HS-5 (cell line): Measurements from ENCODE around the gene FAAP20.

Source experiments
- DNase-seq: peaks from one replicate; pipeline ENCODE4 v3.0.0-alpha.2; 2012; ENCODE audit warnings: low read depth

FAAP20 gene, protein sequence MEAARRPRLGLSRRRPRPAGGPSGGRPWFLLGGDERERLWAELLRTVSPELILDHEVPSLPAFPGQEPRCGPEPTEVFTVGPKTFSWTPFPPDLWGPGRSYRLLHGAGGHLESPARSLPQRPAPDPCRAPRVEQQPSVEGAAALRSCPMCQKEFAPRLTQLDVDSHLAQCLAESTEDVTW

GRCh38 chr1:2194319-2194897 lies at the start of gene FAAP20:
FAAP20 (minus strand) TSS chr1:2194772; CDS start chr1:2194749, 23 bp downstream.
- DNase-seq, result no peak

DNA sequence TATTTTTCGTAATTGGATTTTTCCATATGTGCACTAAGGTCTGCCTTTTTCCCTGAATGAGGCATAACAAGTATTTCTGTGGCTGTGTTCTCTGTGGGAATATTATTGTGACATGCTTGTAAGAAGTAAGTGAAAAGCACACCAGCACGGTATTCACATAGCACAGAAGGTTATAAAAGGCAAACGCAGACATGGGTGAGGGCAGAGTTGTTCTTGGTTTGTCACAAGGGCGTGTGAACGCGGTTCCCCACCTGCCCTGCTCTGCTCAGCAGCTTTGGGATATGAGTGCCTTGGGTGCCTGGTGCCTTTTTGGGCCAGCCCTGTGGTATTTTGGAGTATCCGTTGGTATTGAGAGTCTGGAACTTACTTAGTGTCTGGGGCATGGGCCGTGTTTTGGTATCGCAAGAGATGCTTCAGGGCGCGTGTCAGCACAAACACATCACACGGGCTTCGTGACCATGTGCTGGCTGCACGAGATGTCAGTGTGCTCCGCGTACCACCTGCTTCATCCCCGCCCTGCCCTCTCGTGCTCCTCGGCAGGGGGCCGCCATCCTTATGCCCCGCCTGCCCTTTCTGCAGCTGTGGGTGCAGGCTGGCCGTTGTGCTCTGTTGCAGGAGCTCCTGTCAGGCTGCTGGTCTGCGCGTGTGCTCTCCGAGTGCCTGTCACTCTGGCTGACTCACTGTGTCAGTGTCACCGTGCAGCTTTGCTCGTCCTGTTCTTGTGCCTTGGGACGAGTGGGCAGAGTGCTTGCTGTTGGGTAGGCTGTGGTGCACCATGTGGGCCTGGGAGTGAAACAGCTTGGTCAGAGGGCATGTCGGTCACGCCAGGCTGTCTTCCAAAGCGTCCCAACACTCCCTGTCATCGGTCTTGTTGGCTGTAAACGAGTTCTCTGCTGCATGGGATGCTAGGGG lies 48.5 kb upstream of the FAAP20 start:
- no peak for DNase-seq

GRCh38 chr1:2241820-2242219 lies 47.2 kb upstream of the FAAP20 start:
- no peak for DNase-seq

DNA sequence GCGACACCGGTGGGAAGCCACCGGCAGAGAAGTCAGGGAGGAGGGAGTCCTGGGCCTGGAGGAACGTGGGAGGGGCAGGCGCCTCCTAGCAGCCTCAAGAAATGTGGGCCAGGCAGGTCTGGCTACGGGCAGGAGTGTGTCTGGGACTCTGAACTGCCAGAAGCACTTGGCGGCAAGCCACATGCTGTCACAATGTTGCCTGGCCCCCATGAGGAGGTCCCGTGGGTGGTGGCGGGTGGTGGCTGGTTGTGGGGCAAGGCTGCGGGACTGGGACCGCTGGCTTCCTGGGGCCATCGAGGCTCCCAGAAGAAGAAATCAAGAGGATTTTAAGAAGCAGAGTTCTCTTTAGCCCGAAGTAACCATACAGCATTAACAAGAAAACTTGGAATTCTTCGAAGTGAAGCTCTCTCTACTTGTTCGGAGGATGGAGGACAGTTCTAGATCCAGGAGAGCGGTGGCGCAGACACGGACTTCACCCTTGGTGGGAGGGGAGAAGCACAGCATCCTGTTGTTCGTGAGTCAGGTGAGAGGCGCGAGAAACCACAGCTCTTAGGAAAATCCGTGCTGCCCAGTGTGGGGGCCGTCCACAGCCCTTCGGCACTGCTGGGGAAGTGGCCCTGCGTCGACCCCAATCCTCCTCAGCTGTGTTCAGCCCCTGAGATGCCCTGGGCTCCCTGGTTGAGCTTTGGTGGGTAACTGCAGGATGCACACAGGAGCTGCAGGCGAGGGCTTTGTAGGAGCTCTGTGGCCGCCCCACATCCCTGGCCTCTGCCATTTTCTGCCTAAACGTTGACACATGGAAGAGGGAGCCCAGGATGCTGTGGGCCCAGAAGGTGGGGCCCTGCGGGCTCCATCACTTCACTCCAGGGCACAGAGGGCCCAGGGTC lies 45.9 kb upstream of the FAAP20 start:
- no peak for DNase-seq

- no peak for DNase-seq
These were observed 44.9 kb upstream of the FAAP20 start for GRCh38 chr1:2239384-2239985.

DNA sequence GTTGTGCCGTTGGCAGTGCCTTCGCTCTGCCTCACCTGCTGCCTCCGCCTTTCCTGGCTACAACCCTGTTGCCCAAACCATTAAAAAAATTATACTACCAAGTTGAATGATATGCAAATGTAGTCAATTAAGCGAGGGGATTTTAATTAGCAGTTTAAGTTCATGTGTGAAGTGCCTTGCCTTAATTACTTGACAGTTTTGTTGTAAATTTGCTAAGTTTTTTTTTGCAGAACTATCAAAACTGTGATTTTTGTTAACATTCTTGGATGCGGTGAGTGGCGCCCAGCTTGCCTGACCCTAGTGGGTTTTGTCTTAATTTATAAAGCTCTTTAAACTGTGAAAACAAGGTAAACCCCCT lies 44.4 kb upstream of the FAAP20 start:
- DNase-seq, result no peak

DNA sequence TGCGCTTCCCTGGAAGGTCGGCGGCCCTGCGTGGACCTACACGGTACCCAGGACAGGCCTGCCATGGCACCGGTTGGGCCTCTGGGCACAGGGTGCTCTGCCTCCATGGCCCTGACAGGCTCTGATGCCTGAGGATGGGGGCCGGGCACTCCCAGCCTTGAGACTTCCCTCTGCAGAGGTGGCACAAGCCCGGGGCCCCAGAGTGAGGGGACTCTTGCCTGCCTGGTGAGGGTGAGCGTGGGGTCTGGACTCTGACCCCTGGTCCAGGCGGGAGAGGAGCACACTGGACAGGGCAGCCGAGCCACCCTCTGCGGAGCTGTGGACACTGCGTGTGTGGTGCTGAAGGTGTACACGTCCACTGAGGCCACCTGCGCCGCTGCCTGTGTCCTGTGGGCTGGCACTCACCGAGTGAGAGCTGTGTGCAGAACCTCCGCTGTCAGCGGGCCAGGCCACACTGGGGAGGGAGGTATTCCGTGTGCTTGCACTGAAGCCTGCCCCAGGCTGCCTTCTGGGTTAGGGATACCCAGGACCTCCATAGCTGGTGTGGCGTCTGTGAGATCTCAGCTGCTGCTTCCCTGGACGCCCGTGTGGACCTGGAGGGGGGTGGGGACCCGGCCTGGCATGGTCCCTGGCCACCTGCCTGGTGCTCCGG lies 43.9 kb upstream of the FAAP20 start:
- DNase-seq, result no peak

DNA sequence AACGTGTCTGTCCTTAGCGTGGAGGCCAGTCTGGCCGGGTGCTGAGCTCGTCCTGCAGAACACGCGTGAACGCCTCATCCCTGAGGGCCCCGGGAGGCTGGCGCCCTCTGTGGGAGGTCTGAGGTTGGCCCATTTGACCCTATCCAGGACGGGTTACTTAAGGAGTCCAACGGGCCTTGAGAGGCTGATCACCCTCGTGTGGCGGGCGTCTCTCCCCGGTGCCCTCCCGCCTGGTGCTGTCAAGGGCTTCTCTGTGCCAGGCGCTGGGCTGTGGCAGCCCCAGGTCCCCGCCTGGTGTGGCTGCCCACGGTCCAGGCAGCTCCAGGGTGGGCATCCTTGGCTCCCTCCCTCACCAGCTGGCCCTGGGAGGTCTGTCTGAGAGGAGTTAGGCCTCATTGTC lies 43.2 kb upstream of the FAAP20 start:
- no peak for DNase-seq

- no peak for DNase-seq
These were observed 42.4 kb upstream of the FAAP20 start for GRCh38 chr1:2236695-2237677.

GRCh38 chr1:2235300-2235998 lies 40.9 kb upstream of the FAAP20 start:
- no peak for DNase-seq

- no peak for DNase-seq
These were observed 40.2 kb upstream of the FAAP20 start for GRCh38 chr1:2234762-2235113.

- DNase-seq, result peak; percentile 65
These were observed 39.6 kb upstream of the FAAP20 start for GRCh38 chr1:2233997-2234761.

GRCh38 chr1:2233468-2233867 lies 38.9 kb upstream of the FAAP20 start:
- no peak for DNase-seq

GRCh38 chr1:2232916-2233438 lies 38.4 kb upstream of the FAAP20 start:
- no peak for DNase-seq

DNA sequence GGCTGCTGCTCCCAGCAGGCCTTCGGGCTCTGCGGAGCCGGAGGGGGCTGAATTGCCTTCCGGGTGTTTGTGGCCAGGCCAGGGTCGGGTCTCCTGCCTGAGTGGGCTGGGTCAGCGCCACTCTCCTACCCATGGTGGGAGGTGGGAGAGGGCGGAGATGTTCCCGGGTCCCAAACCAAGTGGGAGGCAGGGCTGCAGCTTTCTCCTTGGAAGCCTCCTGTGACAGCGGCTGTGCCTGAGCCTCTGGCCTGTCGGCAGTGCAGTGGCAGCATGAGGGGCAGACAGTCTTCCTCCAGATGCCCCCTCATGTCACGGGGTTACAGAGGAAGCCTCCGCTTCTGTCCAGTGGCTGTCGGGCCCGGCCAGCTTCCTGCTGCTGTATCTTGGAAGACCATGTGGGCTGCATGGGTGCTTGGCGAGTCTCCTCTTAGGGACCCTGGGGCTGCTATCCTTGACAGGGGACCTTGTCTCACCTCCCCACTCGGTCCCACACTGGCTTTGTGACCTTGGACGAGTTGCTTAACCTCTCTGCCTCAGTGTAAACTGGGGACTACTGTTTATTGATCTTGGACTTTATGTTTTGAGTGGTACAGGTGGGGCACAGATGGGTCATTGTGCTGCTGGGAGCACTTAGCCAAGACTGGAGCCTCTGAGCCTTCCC lies 37.8 kb upstream of the FAAP20 start:
- no peak for DNase-seq

- peak; percentile 71 for DNase-seq
These were observed 37.1 kb upstream of the FAAP20 start for GRCh38 chr1:2231532-2232254.
